ENCODE results near the gene ELAPOR1. TPM values are rescaled to one million over a fixed set of nuclear protein-coding genes. Genes with fewer than 3 reads are reported as not detected.

Gene ELAPOR1
- total and polyA plus RNA-seq, 4 donors: 0.13 to 0.42 (median 0.17) TPM; not detected in 1

DNA sequence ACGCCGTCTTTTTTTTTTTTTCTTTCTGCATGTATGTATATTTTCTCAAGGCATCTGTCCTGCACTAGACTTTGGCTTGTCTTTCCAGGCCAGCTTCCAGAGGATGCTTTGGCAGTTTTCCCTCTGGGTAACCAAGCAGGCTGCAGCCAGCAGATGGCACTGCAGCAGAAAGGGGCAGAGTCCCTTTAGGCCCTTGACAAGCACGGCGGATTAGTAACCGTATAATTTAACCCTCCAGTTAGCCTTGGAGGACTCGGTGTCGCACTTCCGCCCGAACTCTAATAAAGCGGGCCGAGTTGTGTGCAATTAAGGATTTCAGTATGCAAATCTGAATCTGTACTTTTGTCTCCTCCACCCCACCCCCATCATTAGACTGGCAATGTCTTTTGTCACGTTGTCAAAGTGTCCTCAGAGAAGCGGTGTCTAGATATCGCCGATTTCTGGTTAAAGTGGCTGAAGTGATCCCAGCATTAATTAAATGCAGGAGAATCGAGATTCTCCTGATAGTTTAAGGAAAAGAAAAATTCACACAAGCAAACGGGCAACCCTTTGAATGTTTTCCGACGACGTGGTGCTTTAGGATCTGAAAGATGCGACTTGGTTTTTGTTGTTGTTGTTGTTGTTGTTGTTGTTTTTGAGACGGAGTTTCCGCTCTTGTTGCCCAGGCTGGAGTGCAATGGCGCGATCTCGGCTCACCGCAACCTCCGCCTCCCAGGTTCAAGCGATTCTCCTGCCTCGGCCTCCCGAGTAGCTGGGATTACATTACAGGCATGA lies 24.5 kb upstream of the ELAPOR1 start (continued):
- TF ChIP-seq HNF4G (IDR thresholded peaks at IDR 0.05): peak; percentile 77
- TF ChIP-seq, protein P1, sequence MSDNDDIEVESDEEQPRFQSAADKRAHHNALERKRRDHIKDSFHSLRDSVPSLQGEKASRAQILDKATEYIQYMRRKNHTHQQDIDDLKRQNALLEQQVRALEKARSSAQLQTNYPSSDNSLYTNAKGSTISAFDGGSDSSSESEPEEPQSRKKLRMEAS (IDR thresholded peaks at IDR 0.05): peak; percentile 40
- TF ChIP-seq GABPA (IDR thresholded peaks at IDR 0.05 in 1 of 2, conservative IDR thresholded peaks at IDR 0.05 in 1 of 2): peak in 1 of 2 donors; percentile 37

DNA sequence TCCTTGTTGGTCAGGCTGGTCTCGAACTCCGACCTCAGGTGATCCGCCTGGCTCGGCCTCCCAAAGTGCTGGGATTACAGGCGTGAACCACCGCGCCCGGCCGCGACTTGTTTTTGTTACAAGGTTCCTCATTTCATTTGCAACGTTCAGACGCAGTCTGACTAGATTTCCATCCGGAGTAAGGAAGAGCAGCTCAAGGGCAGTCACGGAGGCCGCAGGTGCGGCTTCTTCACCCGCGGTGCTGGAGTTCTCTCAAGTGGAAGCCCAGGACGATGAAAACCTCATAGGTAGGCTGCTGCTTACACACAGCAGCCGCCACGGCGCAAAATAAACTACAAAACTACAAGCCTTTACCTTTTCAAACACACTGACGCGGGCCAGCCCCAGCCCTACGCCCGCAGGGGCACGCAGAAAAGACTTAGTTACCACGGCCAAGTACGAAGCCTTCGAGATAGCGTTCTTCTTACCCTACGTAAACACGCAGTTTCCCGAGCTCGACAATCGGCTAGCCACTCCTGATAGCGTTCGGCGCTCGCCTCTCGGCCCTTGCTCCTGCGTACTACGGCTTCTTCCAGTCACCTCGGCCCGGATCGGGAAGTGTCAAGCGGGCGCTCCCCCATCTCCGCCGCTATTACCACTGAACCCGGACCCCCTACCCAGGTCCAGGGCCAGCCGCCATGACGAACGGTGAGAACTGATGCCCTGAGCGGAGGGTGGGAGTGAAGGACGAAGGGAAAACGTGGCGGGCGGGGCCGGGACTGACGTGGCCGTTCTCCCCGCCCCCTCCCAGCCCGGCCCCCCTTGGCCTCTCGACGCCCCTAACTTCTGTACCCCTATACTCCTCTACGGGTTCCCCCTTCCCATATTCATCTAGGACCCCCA lies 23.5 kb upstream of the ELAPOR1 start, which contains the start of gene TMEM167B:
Gene TMEM167B, plus strand, starts transcription at position 569 of the 882 bp plus-strand sequence. Its CDS starts 109 bp downstream, at position 678.
- peak within 1 kb of the TSS; percentile 99 to 100 for H3K27ac ChIP-seq (ENCODE audit: low read depth in 1 of 2, low read length in 2 of 2)
- 3% methylated on average over 67 of the region's 67 CpGs for WGBS
- peak; percentile 90 for DNase-seq (ENCODE audit: low spot score)
- H3K27me3 ChIP-seq (ENCODE audit: control insufficient read depth in 4 of 4, insufficient read depth in 4 of 4, low read length in 3 of 4): no peaks in the 10 kb centered on the region
- H3K36me3 ChIP-seq (ENCODE audit: control insufficient read depth in 4 of 4, insufficient read depth in 3 of 4, low read depth in 1 of 4, low read length in 3 of 4): peaks cover 0 to 12% (median 7%) of the 10 kb centered on the region in 4 donors
- peaks cover 3 to 30% (median 24%) of the 10 kb centered on the region in 4 donors for H3K4me1 ChIP-seq (ENCODE audit: control insufficient read depth in 4 of 4, insufficient read depth in 4 of 4, low read length in 3 of 4)
- TF ChIP-seq, protein P1 (IDR thresholded peaks at IDR 0.05): peak; percentile 48
- TF ChIP-seq FOXA2 (IDR thresholded peaks at IDR 0.05) (peak; percentile 67), RAD21 (IDR thresholded peaks at IDR 0.05) (peak; percentile 7 to 36), TAF1 (conservative IDR thresholded peaks at IDR 0.05) (peak; percentile 42), JUND (IDR thresholded peaks at IDR 0.05) (peak in 1 of 2 donors; percentile 38), HNF4A (conservative IDR thresholded peaks at IDR 0.05) (peak; percentile 30 to 47), RXRA (IDR thresholded peaks at IDR 0.05) (peak; percentile 36 to 52), ATF3 (IDR thresholded peaks at IDR 0.05) (no peak), FOXA1 (IDR thresholded peaks at IDR 0.05) (no peak), NR2F2 (IDR thresholded peaks at IDR 0.05) (peak; percentile 41), SP1 (IDR thresholded peaks at IDR 0.05) (peak; percentile 47), GABPA (IDR thresholded peaks at IDR 0.05 in 1 of 2, conservative IDR thresholded peaks at IDR 0.05 in 1 of 2) (peak in 1 of 2 donors; percentile 69), YY1 (IDR thresholded peaks at IDR 0.05) (peak; percentile 89), EGR1 (IDR thresholded peaks at IDR 0.05; ENCODE audit: low read depth in 2 of 2) (no peak), HNF4G (IDR thresholded peaks at IDR 0.05) (no peak)
- TF ChIP-seq, protein P2, sequence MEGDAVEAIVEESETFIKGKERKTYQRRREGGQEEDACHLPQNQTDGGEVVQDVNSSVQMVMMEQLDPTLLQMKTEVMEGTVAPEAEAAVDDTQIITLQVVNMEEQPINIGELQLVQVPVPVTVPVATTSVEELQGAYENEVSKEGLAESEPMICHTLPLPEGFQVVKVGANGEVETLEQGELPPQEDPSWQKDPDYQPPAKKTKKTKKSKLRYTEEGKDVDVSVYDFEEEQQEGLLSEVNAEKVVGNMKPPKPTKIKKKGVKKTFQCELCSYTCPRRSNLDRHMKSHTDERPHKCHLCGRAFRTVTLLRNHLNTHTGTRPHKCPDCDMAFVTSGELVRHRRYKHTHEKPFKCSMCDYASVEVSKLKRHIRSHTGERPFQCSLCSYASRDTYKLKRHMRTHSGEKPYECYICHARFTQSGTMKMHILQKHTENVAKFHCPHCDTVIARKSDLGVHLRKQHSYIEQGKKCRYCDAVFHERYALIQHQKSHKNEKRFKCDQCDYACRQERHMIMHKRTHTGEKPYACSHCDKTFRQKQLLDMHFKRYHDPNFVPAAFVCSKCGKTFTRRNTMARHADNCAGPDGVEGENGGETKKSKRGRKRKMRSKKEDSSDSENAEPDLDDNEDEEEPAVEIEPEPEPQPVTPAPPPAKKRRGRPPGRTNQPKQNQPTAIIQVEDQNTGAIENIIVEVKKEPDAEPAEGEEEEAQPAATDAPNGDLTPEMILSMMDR (IDR thresholded peaks at IDR 0.05; ENCODE audit: low read depth, low read length, missing input control): no peak
- TF ChIP-seq, protein P3, sequence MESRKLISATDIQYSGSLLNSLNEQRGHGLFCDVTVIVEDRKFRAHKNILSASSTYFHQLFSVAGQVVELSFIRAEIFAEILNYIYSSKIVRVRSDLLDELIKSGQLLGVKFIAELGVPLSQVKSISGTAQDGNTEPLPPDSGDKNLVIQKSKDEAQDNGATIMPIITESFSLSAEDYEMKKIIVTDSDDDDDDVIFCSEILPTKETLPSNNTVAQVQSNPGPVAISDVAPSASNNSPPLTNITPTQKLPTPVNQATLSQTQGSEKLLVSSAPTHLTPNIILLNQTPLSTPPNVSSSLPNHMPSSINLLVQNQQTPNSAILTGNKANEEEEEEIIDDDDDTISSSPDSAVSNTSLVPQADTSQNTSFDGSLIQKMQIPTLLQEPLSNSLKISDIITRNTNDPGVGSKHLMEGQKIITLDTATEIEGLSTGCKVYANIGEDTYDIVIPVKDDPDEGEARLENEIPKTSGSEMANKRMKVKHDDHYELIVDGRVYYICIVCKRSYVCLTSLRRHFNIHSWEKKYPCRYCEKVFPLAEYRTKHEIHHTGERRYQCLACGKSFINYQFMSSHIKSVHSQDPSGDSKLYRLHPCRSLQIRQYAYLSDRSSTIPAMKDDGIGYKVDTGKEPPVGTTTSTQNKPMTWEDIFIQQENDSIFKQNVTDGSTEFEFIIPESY (IDR thresholded peaks at IDR 0.05): peak; percentile 37
- TF ChIP-seq, protein P4, sequence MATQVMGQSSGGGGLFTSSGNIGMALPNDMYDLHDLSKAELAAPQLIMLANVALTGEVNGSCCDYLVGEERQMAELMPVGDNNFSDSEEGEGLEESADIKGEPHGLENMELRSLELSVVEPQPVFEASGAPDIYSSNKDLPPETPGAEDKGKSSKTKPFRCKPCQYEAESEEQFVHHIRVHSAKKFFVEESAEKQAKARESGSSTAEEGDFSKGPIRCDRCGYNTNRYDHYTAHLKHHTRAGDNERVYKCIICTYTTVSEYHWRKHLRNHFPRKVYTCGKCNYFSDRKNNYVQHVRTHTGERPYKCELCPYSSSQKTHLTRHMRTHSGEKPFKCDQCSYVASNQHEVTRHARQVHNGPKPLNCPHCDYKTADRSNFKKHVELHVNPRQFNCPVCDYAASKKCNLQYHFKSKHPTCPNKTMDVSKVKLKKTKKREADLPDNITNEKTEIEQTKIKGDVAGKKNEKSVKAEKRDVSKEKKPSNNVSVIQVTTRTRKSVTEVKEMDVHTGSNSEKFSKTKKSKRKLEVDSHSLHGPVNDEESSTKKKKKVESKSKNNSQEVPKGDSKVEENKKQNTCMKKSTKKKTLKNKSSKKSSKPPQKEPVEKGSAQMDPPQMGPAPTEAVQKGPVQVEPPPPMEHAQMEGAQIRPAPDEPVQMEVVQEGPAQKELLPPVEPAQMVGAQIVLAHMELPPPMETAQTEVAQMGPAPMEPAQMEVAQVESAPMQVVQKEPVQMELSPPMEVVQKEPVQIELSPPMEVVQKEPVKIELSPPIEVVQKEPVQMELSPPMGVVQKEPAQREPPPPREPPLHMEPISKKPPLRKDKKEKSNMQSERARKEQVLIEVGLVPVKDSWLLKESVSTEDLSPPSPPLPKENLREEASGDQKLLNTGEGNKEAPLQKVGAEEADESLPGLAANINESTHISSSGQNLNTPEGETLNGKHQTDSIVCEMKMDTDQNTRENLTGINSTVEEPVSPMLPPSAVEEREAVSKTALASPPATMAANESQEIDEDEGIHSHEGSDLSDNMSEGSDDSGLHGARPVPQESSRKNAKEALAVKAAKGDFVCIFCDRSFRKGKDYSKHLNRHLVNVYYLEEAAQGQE (IDR thresholded peaks at IDR 0.05): peak; percentile 62
- H3K4me3 ChIP-seq (ENCODE audit: low read depth in 1 of 3, low read length in 3 of 3): peak within 1 kb of the TSS; percentile 71 to 95 (median 73)
- no peaks in the 10 kb centered on the region for H3K9me3 ChIP-seq (ENCODE audit: control insufficient read depth in 4 of 4, low read length in 3 of 4)
- H3K9ac ChIP-seq (ENCODE audit: low read depth in 1 of 2, low read length in 2 of 2): peak within 1 kb of the TSS; percentile 82 to 99

All from liver (tissue), 9 donors.